Measurements from ENCODE around the gene ANKAR.

GRCh38 chr2:189681903-189682302, 7.4 kb downstream of the ANKAR start:
- TF ChIP-seq GATA3 (IDR thresholded peaks at IDR 0.05; ENCODE audit: low read depth, low read length) (no peak), GATA2 (IDR thresholded peaks at IDR 0.05; ENCODE audit: low read depth, low read length) (no peak)

All from SH-SY5Y (cell line).